GM10248 (cell line): ENCODE data around the gene HSF5.

Source experiments
- CTCF ChIA-PET: fragments of 300-600 bp; sonication (Branson Sonifier 250); formaldehyde crosslinking; extraction: SDS; loops from one replicate; lab custom pipeline; 2021; ENCODE audit warnings: antibody characterized with exemption; lab: Yijun Ruan, JAX
- POLR2A ChIA-PET: fragments of 350-650 bp; sonication (Branson Sonifier 250); formaldehyde crosslinking; extraction: SDS; loops from one replicate; lab custom pipeline; 2020; ENCODE audit warnings: antibody characterized with exemption; lab: Yijun Ruan, JAX
- DNase-seq: peaks from one replicate; pipeline ENCODE4 v3.0.0; 2012; ENCODE audit errors: extremely low spot score
- TF ChIP-seq, protein P1 (sequence below): IDR thresholded peaks from 2 replicates; pipeline ENCODE4 v1.5.1; 2012; ENCODE audit warnings: mild to moderate bottlenecking, low read depth; ENCODE audit errors: extremely low read depth, missing control alignments, control extremely low read depth

Gene HSF5, protein sequence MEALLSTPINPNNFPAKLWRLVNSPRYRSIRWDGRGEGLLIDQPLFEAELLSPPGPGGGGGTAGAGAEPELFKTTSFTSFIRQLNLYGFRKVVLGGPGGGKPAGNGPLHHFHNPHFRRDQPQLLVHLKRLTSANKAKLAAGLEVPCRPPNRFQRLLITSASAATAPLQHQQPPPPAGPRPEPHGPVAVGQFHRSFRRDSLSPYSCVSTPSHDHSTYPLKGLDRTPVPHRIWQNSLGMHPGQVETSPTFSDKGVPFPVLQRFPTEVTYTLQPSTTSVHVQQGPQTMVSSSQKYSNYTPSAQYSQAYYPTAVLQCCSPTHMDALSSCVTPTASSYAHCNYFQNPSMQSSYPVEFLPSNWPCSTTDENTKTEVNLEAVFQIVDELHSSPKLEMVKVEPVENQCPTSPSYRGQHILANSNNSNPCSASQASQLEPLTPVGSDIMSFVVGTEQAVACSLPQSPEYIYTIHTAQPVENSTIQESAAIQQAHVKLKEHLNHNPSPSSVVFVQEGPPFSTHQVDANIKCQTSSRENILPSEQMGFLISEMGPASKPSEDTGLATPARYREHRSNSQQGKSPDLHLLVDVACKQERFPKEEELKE

DNA sequence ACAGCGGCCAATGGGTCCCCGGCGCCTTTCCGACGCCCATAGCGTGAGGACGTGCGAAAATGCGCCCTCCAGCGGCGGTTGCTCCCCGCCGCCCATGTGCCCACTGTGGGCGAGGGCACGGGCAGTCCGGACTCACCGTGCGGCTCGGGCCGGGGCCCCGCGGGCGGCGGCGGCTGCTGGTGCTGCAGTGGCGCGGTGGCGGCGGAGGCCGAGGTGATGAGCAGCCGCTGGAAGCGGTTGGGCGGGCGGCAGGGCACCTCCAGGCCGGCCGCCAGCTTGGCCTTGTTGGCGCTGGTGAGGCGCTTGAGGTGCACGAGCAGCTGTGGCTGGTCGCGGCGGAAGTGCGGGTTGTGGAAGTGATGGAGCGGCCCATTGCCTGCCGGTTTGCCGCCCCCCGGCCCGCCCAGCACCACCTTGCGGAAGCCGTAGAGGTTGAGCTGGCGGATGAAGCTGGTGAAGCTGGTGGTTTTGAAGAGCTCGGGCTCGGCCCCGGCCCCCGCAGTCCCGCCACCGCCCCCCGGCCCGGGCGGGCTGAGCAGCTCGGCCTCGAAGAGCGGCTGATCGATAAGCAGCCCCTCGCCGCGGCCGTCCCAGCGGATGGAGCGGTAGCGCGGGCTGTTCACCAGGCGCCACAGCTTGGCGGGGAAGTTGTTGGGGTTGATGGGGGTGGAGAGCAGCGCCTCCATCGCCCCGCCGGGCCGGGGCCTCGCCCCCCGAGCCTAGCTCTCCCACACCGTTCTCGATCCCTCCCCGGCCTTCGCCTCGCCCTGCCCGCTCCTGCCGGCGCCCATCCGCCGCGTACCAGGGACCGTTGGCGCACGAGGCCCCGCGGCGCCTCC, at the start of gene HSF5:
HSF5 (minus strand) TSS at position 820 of the 839 bp plus-strand sequence; CDS start at position 686, 134 bp downstream.
- peak; percentile 56 for DNase-seq
- TF ChIP-seq, protein P1, sequence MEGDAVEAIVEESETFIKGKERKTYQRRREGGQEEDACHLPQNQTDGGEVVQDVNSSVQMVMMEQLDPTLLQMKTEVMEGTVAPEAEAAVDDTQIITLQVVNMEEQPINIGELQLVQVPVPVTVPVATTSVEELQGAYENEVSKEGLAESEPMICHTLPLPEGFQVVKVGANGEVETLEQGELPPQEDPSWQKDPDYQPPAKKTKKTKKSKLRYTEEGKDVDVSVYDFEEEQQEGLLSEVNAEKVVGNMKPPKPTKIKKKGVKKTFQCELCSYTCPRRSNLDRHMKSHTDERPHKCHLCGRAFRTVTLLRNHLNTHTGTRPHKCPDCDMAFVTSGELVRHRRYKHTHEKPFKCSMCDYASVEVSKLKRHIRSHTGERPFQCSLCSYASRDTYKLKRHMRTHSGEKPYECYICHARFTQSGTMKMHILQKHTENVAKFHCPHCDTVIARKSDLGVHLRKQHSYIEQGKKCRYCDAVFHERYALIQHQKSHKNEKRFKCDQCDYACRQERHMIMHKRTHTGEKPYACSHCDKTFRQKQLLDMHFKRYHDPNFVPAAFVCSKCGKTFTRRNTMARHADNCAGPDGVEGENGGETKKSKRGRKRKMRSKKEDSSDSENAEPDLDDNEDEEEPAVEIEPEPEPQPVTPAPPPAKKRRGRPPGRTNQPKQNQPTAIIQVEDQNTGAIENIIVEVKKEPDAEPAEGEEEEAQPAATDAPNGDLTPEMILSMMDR: peak; percentile 37
- CTCF ChIA-PET: interaction anchor here (0.6 to 3.0 kb wide), 9 partner anchors 9 to 238 kb away, joined by 3 to 10 read pairs (median 4); no protein-coding TSS in a partner anchor
- POLR2A ChIA-PET: no interaction called here

DNA sequence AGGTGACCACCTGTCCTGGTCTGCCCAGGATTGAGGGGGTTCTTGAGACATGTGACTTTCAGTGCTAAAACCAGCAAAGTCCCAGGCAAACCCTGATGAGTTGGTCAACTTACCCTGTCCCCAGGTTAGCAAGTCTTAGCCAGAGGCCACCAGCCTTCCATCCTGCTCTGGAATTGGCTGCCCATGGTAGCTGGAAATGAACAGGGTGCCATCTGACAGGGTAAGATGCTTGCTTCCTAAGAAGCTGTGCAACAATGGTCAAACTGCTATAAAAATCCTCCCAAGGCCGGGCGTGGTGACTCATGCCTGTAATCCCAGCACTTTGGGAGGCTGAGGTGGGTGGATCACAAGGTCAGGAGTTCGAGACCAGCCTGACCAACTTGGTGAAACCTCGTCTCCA, 49.1 kb upstream of the HSF5 start:
- POLR2A ChIA-PET: interaction anchor here (0.6 kb wide), 1 partner anchor 94 kb away, joined by 6 read pairs; no protein-coding TSS in a partner anchor
- CTCF ChIA-PET: interaction anchor here (1.3 to 1.4 kb wide), 2 partner anchors 12 to 17 kb away, joined by 3 to 4 read pairs; no protein-coding TSS in a partner anchor
- TF ChIP-seq, protein P1: no peak
- DNase-seq: no peak

DNA sequence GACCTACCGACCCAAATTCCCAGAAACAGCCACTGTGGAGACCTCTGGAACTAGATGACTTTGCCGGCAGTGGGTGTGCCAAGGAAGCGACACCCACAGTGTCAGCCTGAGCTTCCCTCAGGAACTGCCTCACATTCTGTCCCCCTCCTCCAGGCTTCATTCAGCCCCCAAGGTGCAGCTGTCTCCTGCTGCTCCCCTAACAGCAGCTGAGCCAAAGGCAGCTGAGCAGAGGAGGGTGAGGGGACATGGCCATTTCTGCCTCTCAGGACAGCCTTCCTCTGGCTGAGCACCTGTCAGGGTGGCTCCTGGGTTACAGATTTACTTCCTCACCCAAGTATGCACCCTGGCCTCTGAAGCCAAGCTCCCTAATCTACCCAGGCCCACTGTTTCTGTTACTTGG, 48.3 kb upstream of the HSF5 start:
- TF ChIP-seq, protein P1: no peak
- ChIA-PET CTCF (interaction anchor here (0.9 to 1.7 kb wide), 6 partner anchors 9 to 31 kb away, joined by 3 to 8 read pairs (median 4); no protein-coding TSS in a partner anchor), POLR2A (no interaction called here)
- DNase-seq: no peak

DNA sequence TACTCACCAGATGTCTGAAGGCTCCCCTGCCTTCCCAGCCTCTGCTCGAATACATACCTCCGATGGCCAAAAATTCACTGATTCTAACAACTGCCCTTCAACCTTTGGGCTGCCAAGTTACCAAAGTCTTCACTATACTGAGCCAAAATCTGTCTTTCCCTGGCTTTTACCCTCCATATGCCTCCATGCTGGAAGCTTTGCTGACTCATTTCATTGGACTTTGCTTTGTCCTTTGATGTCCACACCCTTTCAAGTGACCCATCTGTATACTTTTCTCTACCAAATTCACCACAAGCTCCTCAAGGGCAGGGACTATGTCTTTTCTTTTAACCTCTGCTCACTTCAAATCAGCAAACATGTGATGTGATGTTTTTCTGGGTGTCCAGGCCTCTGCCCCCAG, 47.2 kb upstream of the HSF5 start:
- DNase-seq: no peak
- ChIA-PET POLR2A (no interaction called here), CTCF (interaction anchor here (1.5 to 1.8 kb wide), 4 partner anchors 7 to 42 kb away, joined by 4 to 8 read pairs (median 4); no protein-coding TSS in a partner anchor)
- TF ChIP-seq, protein P1: no peak

DNA sequence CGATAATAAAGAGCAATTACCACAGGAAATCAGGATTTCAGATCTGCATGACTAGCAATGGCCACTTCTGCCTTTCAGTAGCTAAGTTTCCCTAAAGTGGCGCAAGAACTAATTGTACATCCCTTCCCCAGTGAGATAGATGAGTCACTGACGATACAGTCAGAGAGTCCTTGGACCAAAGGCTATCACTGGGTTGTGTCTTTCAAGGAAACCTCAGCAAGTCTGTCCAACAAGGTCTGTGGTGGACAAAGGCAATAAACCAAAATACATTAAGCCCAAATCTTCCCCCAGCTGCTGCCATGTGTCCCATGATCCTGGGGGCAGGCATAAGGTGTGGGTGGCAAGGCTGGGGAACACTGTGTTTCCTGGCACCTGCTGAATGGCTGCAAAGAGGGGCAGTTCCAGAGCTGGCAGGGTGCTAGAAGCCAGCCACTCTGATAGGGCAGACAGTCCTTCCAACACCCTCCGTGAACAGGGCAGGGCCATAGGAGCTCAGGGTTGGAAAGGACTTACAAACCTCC, 46.8 kb upstream of the HSF5 start:
- TF ChIP-seq, protein P1: no peak
- CTCF ChIA-PET: interaction anchor here (1.7 to 2.9 kb wide), 5 partner anchors 11 to 53 kb away, joined by 4 to 11 read pairs (median 8); no protein-coding TSS in a partner anchor
- DNase-seq: no peak
- POLR2A ChIA-PET: interaction anchor here (1.4 kb wide), 1 partner anchor 96 kb away, joined by 8 read pairs; no protein-coding TSS in a partner anchor
